Gastrocnemius medialis (tissue), 4 donors: Measurements from ENCODE around the gene NLRC5.

Source experiments
- CTCF ChIP-seq, 5 experiments: fragments of 450-650 bp in 3 of 5; fragments of 200-600 bp in 2 of 5; sonication (generic) in 2 of 5; IDR thresholded peaks in 4 of 5; conservative IDR thresholded peaks in 1 of 5; 1 replicate in 4 of 5; 2 replicates in 1 of 5; pipeline ENCODE4 v1.5.1; 2016 to 2019; ENCODE audit warnings: antibody characterized with exemption in 5 of 5, mild to moderate bottlenecking in 3 of 5, moderate library complexity in 3 of 5
- POLR2A ChIP-seq, 2 donors: fragments of 450-650 bp; IDR thresholded peaks; one replicate each; pipeline ENCODE4 v1.6.1; 2017; ENCODE audit warnings: antibody characterized with exemption in 2 of 2, mild to moderate bottlenecking in 2 of 2, moderate library complexity in 2 of 2

- TF ChIP-seq POLR2A (IDR thresholded peaks at IDR 0.05), result no peak
- TF ChIP-seq CTCF (IDR thresholded peaks at IDR 0.05 in 4 of 5, conservative IDR thresholded peaks at IDR 0.05 in 1 of 5), result no peak
These were observed 123.7 kb downstream of the NLRC5 start for GRCh38 chr16:57113042-57113453.
